A549 (cell line): ENCODE results near the gene CDK14. TPM values are rescaled to one million over a fixed set of nuclear protein-coding genes. Genes with fewer than 3 reads are reported as not detected.

Source experiments
- ATAC-seq, 2 experiments: fragments of 200-7000 bp in 1 of 2; fragments of >200 bp in 1 of 2; cut with Nextera tagmentation in 1 of 2; cut with Tn5 transposase in 1 of 2; 3 replicates each; pipeline versions ENCODE4 v1.8.0 to v1.9.1; 2018 to 2020; ENCODE audit warnings: mild to moderate bottlenecking in 1 of 2, moderate library complexity in 1 of 2
- CTCF ChIA-PET: fragments of 300-600 bp; sonication (Branson Sonifier 250); formaldehyde crosslinking; extraction: SDS; loops from one replicate; lab custom pipeline; 2021; ENCODE audit warnings: antibody characterized with exemption, inconsistent platforms; lab: Yijun Ruan, JAX
- POLR2A ChIA-PET: fragments of 350-600 bp; formaldehyde crosslinking; extraction: SDS; loops from one replicate; lab custom pipeline; 2021; ENCODE audit warnings: antibody characterized with exemption, inconsistent platforms; lab: Yijun Ruan, JAX
- DNase-seq, 2 experiments: peaks; one replicate each; pipeline versions ENCODE4 v3.0.0 to v3.0.0-alpha.2; 2011 to 2016; ENCODE audit warnings: low read depth in 1 of 2, low spot score in 1 of 2
- FAIRE-seq: peaks from 2 replicates; lab custom pipeline; 2011; peaks lifted over from hg19 to GRCh38; lab: Jason Lieb, UNC
- H3K27ac ChIP-seq, 2 experiments: fragments of >200 bp; sonication (Bioruptor Twin); formaldehyde crosslinking; 3 replicates each; pipeline ENCODE4 v1.5.1; 2016 to 2017
- H3K4me1 ChIP-seq: fragments of >200 bp; sonication (Bioruptor Twin); formaldehyde crosslinking; 3 replicates; pipeline ENCODE4 v1.6.1; 2016
- H3K4me2 ChIP-seq: fragments of >200 bp; sonication (Bioruptor Twin); formaldehyde crosslinking; 3 replicates; pipeline ENCODE4 v1.6.1; 2016
- H3K4me3 ChIP-seq: fragments of >200 bp; sonication (Bioruptor Twin); formaldehyde crosslinking; 3 replicates; pipeline ENCODE4 v1.5.1; 2016
- H3K9me3 ChIP-seq: fragments of >200 bp; sonication (Bioruptor Twin); formaldehyde crosslinking; 3 replicates; pipeline ENCODE4 v1.6.1; 2016
- ATOH8 ChIP-seq: fragments of 250-450 bp; sonication (Bioruptor Pico); IDR thresholded peaks from 2 replicates; pipeline ENCODE4 v1.5.0; 2020; ENCODE audit warnings: low read depth, mild to moderate bottlenecking, moderate library complexity
- BHLHE40 ChIP-seq: IDR thresholded peaks from 2 replicates; pipeline ENCODE4 v1.6.1; 2012; ENCODE audit warnings: low read depth, low read length, inconsistent platforms
- CBX2 ChIP-seq: fragments of 200-600 bp; sonication (generic); IDR thresholded peaks from 2 replicates; pipeline ENCODE4 v1.6.1; 2016; ENCODE audit warnings: low read depth, mild to moderate bottlenecking, borderline replicate concordance
- CBX8 ChIP-seq: fragments of 200-600 bp; sonication (generic); IDR thresholded peaks from 2 replicates; pipeline ENCODE4 v1.6.1; 2016
- CEBPB ChIP-seq, 2 experiments: fragments of >200 bp in 1 of 2; sonication (Bioruptor Twin) in 1 of 2; formaldehyde crosslinking in 1 of 2; IDR thresholded peaks; 2 replicates each; pipeline ENCODE4 v1.6.1; 2012 to 2016
- CHD2 ChIP-seq: fragments of 150-350 bp; IDR thresholded peaks from 2 replicates; pipeline ENCODE4 v1.6.1; 2014; ENCODE audit warnings: low read length; ENCODE audit not compliant: partially characterized antibody
- FOXS1 ChIP-seq: fragments of 250-450 bp; sonication (Bioruptor Pico); IDR thresholded peaks from 2 replicates; pipeline ENCODE4 v1.5.0; 2020; ENCODE audit warnings: mild to moderate bottlenecking, moderate library complexity
- HEYL ChIP-seq: fragments of 250-450 bp; sonication (Bioruptor Pico); IDR thresholded peaks from 2 replicates; pipeline ENCODE4 v1.8.0; 2021; ENCODE audit warnings: mild to moderate bottlenecking, moderate library complexity
- HMGXB4 ChIP-seq: fragments of 250-450 bp; sonication (Bioruptor Pico); IDR thresholded peaks from 2 replicates; pipeline ENCODE4 v1.5.0; 2021; ENCODE audit warnings: mild to moderate bottlenecking, moderate library complexity, borderline replicate concordance
- HOXB13 ChIP-seq: fragments of 250-450 bp; sonication (Bioruptor Pico); IDR thresholded peaks from 2 replicates; pipeline ENCODE4 v1.5.0; 2020; ENCODE audit warnings: low read depth, mild to moderate bottlenecking, moderate library complexity
- JUN ChIP-seq, 2 experiments: fragments of >200 bp; sonication (Bioruptor Twin); formaldehyde crosslinking; IDR thresholded peaks; 2 replicates in 1 of 2; 3 replicates in 1 of 2; pipeline ENCODE4 v1.6.1; 2016 to 2017
- MAX ChIP-seq: IDR thresholded peaks from 2 replicates; pipeline ENCODE4 v1.6.1; 2012
- MYC ChIP-seq: IDR thresholded peaks from 2 replicates; pipeline ENCODE4 v1.6.1; 2012; ENCODE audit warnings: mild to moderate bottlenecking, inconsistent platforms, low read length, improper control_type of control experiment, borderline replicate concordance
- NFE2L2 ChIP-seq: fragments of 150-350 bp; conservative IDR thresholded peaks from 2 replicates; pipeline ENCODE4 v1.6.1; 2014; ENCODE audit warnings: low read length
- NR3C1 ChIP-seq: fragments of >200 bp; sonication (Bioruptor Twin); formaldehyde crosslinking; IDR thresholded peaks from 3 replicates; pipeline ENCODE4 v1.6.1; 2017
- PHF8 ChIP-seq: fragments of 200-600 bp; sonication (generic); IDR thresholded peaks from 2 replicates; pipeline ENCODE4 v1.6.1; 2016; ENCODE audit warnings: low read depth, mild to moderate bottlenecking, antibody characterized with exemption, moderate library complexity, borderline replicate concordance
- POLR2A ChIP-seq: IDR thresholded peaks from 2 replicates; pipeline ENCODE4 v1.6.1; 2012; ENCODE audit warnings: mild to moderate bottlenecking, low read length
- RAD21 ChIP-seq, 2 experiments: fragments of >200 bp in 1 of 2; sonication (Bioruptor Twin) in 1 of 2; formaldehyde crosslinking in 1 of 2; IDR thresholded peaks in 1 of 2; conservative IDR thresholded peaks in 1 of 2; 2 replicates in 1 of 2; 3 replicates in 1 of 2; pipeline ENCODE4 v1.6.1; 2012 to 2018; ENCODE audit warnings: inconsistent platforms in 1 of 2
- RARB ChIP-seq: fragments of 250-450 bp; sonication (Bioruptor Pico); IDR thresholded peaks from 2 replicates; pipeline ENCODE4 v1.8.0; 2021; ENCODE audit warnings: mild to moderate bottlenecking, moderate library complexity
- RCOR1 ChIP-seq: fragments of 150-350 bp; IDR thresholded peaks from 2 replicates; pipeline ENCODE4 v1.6.1; 2014; ENCODE audit warnings: antibody characterized with exemption, low read length, low read depth
- SREBF2 ChIP-seq: fragments of 450-650 bp; IDR thresholded peaks from 2 replicates; pipeline ENCODE4 v1.6.1; 2014; ENCODE audit warnings: mild to moderate bottlenecking, moderate library complexity
- TFCP2L1 ChIP-seq: fragments of 250-450 bp; sonication (Bioruptor Pico); IDR thresholded peaks from 2 replicates; pipeline ENCODE4 v1.5.0; 2021; ENCODE audit warnings: mild to moderate bottlenecking
- USF2 ChIP-seq: fragments of 450-650 bp; IDR thresholded peaks from 2 replicates; pipeline ENCODE4 v1.6.1; 2014; ENCODE audit warnings: antibody characterized with exemption
- WGBS: methylation state at CpG from one replicate; pipeline ENCODE4 v1.1.6; 2017; ENCODE audit errors: missing lambda C conversion rate; 5-methylcytosine and 5-hydroxymethylcytosine counted together
- polyA plus RNA-seq, 4 experiments: library from polyadenylated mRNA; depleted of rRNA in 3 of 4; stranded (reverse); fragments of >200 nt; fragmentation: RNase III in 1 of 4; extraction: RNeasy Plus Mini Kit Qiagen cat#74134 plus additional on column Dnase treatment in 1 of 4; gene quantifications; 2 replicates in 3 of 4; 3 replicates in 1 of 4; pipeline ENCODE4 v1.2.3, GENCODE V29; 2011 to 2017
- TF ChIP-seq, protein P1 (sequence below): IDR thresholded peaks from 2 replicates; pipeline ENCODE4 v1.6.1; 2012; ENCODE audit warnings: low read depth, borderline replicate concordance

CDK14 gene
- polyA plus RNA-seq, 2 of the 4 experiments (the other 2 are of a cell fraction): 0.21 to 0.23 TPM

DNA sequence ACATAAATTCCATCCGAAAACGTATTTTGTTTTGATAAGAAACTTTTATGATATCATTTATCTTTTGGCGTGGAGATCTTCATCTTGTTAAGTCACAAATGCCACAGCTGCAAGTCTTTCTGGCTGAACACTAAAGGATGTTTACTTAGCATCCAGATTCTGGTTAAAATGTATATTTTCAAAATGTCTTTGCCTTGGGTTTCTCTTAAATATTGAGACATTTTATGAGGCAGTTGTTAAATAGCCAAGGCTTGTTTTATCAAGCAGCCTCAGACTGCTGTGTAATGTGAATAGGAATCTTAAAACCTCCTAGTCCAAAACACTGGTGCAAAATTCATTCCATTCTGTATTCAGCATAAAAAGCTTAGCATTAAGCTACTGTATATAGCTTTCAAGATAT, 531.8 kb downstream of the CDK14 start:
- WGBS: 21% methylated on average over 3 of the region's 3 CpGs
- no peaks in the 10 kb centered on the region for H3K9me3 ChIP-seq
- CTCF ChIA-PET: interaction anchor here (0.6 kb wide), 1 partner anchor 1563 kb away, joined by 3 read pairs; no protein-coding TSS in a partner anchor
- POLR2A ChIA-PET: no interaction called here
- TF ChIP-seq POLR2A (no peak), JUN (IDR thresholded peaks at IDR 0.05) (no peak), PHF8 (no peak), CEBPB (IDR thresholded peaks at IDR 0.05) (no peak), CBX8 (no peak), MAX (no peak), NR3C1 (no peak), MYC (no peak), NFE2L2 (no peak), CBX2 (no peak), HEYL (CRISPR knock-in tag) (no peak), ATOH8 (no peak), BHLHE40 (no peak), SREBF2 (no peak)
- TF ChIP-seq, protein P1, sequence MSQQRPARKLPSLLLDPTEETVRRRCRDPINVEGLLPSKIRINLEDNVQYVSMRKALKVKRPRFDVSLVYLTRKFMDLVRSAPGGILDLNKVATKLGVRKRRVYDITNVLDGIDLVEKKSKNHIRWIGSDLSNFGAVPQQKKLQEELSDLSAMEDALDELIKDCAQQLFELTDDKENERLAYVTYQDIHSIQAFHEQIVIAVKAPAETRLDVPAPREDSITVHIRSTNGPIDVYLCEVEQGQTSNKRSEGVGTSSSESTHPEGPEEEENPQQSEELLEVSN: no peak
- DNase-seq (no peak), ATAC-seq (no peak), FAIRE-seq (no peak)
- no peak overlapping the region for H3K4me2 ChIP-seq
- H3K4me3 ChIP-seq: no peak overlapping the region
- no peak overlapping the region for H3K27ac ChIP-seq
- H3K4me1 ChIP-seq: no peaks in the 10 kb centered on the region

DNA sequence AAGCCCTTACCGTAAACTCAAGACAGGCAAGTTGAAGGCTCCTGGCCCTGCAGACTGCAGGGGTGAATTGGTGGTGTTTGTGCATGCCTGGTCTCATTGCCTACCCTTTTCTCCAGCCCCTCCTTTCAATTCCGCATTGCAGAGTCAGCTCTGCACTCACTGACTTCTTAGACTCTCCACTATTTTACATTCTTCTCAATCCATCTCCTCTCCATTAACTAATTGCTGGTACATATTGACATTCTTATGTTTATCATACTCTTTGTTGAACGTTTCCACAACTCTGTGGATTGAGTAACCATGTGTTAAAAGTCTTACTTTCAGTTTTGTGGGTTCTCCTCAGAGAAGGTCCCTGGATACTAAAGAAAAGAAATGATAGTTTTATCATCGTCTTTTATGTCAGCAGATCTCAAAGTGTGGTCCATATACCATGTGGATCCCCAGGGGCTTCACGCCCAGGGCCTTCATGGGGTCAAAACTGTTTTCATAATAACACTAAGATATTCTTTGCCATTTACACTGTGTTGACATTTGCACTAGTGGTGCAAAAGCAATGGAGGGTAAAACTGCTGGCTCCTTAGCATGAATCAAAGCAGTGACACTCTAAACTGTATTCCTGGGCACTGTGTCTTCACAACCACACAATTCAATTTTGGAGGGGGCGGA, 532.7 kb downstream of the CDK14 start:
- 21% methylated on average over 6 of the region's 6 CpGs for WGBS
- Histone ChIP-seq H3K27ac (no peak overlapping the region), H3K4me1 (no peaks in the 10 kb centered on the region), H3K4me2 (no peak overlapping the region), H3K9me3 (no peaks in the 10 kb centered on the region), H3K4me3 (no peak overlapping the region)
- no peak for TF ChIP-seq TFCP2L1
- TF ChIP-seq RARB (CRISPR knock-in tag): no peak
- no peak for TF ChIP-seq PHF8
- ChIA-PET POLR2A (no interaction called here), CTCF (interaction anchor here (0.6 kb wide), 1 partner anchor 1564 kb away, joined by 3 read pairs; no protein-coding TSS in a partner anchor)
- ATAC-seq: no peak
- no peak for FAIRE-seq
- no peak for DNase-seq

DNA sequence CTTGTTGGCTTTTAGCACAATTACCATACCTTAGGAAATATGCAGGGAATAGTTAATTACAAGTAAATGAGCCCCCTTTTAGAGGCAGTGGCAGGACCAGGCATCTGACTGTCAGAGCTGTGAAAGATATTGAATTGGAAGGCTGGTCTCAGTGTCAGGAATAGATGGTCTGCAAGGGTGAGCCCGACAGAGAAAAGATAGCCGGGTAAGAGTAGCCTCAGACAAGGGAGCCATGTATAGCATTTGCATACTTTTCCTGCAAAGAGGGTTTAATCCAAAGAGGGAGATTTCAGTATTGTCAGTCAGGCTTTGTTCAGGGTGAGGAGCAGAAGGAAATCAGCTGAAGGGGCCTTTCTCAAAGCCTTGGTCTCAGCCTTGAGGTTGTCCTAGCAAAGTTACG, 539.2 kb downstream of the CDK14 start:
- POLR2A ChIA-PET: no interaction called here
- no peaks in the 10 kb centered on the region for H3K4me1 ChIP-seq
- H3K4me2 ChIP-seq: no peak overlapping the region
- DNase-seq (no peak), ATAC-seq (no peak), FAIRE-seq (no peak)
- no peaks in the 10 kb centered on the region for H3K9me3 ChIP-seq
- 50% methylated on average over 3 of the region's 3 CpGs for WGBS
- CTCF ChIA-PET: no interaction called here
- no peak overlapping the region for H3K4me3 ChIP-seq
- TF ChIP-seq ATOH8: no peak
- TF ChIP-seq NR3C1: no peak
- no peak for TF ChIP-seq RCOR1
- TF ChIP-seq CHD2: no peak
- no peak for TF ChIP-seq HOXB13 (CRISPR knock-in tag)
- no peak for TF ChIP-seq HMGXB4
- TF ChIP-seq RARB (CRISPR knock-in tag): no peak
- no peak for TF ChIP-seq RAD21 (conservative IDR thresholded peaks at IDR 0.05 in 1 of 2, IDR thresholded peaks at IDR 0.05 in 1 of 2)
- TF ChIP-seq FOXS1 (CRISPR knock-in tag): no peak
- no peak for TF ChIP-seq USF2
- H3K27ac ChIP-seq: no peak overlapping the region
